GM18873 (cell line): ENCODE data around the gene TTLL11.

ENCODE experiments used
- ATAC-seq: cut with Tn5 transposase; IDR thresholded peaks from one replicate; pipeline ENCODE4 v1.9.1; 2021; ENCODE audit warnings: mild to moderate bottlenecking, moderate library complexity, moderate number of reproducible peaks; ENCODE audit not compliant: unreplicated experiment, low FRiP score

Gene TTLL11

GRCh38 chr9:121782514-121783110, 310.5 kb downstream of the TTLL11 start:
- no peak for ATAC-seq

GRCh38 chr9:121781701-121782464, 311.2 kb downstream of the TTLL11 start:
- no peak for ATAC-seq

- ATAC-seq = no peak
Measured at GRCh38 chr9:121781145-121781548, 312.0 kb downstream of the TTLL11 start.

GRCh38 chr9:121780177-121781040, 312.7 kb downstream of the TTLL11 start:
- no peak for ATAC-seq

- no peak for ATAC-seq
Measured at GRCh38 chr9:121779381-121780117, 313.6 kb downstream of the TTLL11 start.

- no peak for ATAC-seq
Measured at GRCh38 chr9:121778252-121779225, 314.6 kb downstream of the TTLL11 start.

GRCh38 chr9:121776739-121777637, 316.1 kb downstream of the TTLL11 start:
- ATAC-seq = no peak

GRCh38 chr9:121776001-121776738, 316.9 kb downstream of the TTLL11 start:
- no peak for ATAC-seq

- ATAC-seq = no peak
Measured at GRCh38 chr9:121774715-121775613, 318.1 kb downstream of the TTLL11 start.

GRCh38 chr9:121773954-121774714, 319.0 kb downstream of the TTLL11 start:
- no peak for ATAC-seq

- no peak for ATAC-seq
Measured at GRCh38 chr9:121773286-121773953, 319.7 kb downstream of the TTLL11 start.

- no peak for ATAC-seq
Measured at GRCh38 chr9:121772600-121773285, 320.4 kb downstream of the TTLL11 start.
